Ascending aorta (tissue), 2 donors: Measurements from ENCODE around the gene GABARAPL1. TPM values are rescaled to one million over a fixed set of nuclear protein-coding genes. Genes with fewer than 3 reads are reported as not detected.
"Not testable (repeated sequence)": the region's sequence is repeated elsewhere in the genome, so short reads cannot be mapped to it uniquely, and the experiment has no call there.

Experiments used
- DNase-seq, 2 donors: peaks; one replicate each; pipeline ENCODE4 v3.0.0-alpha.2; 2019; ENCODE audit warnings: low spot score in 2 of 2
- H3K27ac ChIP-seq, 2 donors: fragments of 200-600 bp; sonication (generic); one replicate each; pipeline ENCODE4 v1.5.1; 2016 to 2017; ENCODE audit warnings: mild to moderate bottlenecking in 1 of 2
- H3K27me3 ChIP-seq: fragments of 200-600 bp; sonication (generic); one replicate; pipeline ENCODE4 v1.5.1; 2017
- H3K36me3 ChIP-seq, 2 donors: fragments of 200-600 bp; sonication (generic); one replicate each; pipeline ENCODE4 v1.5.1; 2016
- H3K4me1 ChIP-seq, 2 donors: fragments of 200-600 bp; sonication (generic); one replicate each; pipeline ENCODE4 v1.5.1; 2016 to 2017; ENCODE audit warnings: mild to moderate bottlenecking in 1 of 2
- H3K4me3 ChIP-seq, 2 donors: fragments of 200-600 bp; sonication (generic); one replicate each; pipeline ENCODE4 v1.5.1; 2016 to 2017; ENCODE audit warnings: mild to moderate bottlenecking in 1 of 2
- H3K9me3 ChIP-seq, 2 donors: fragments of 200-600 bp; sonication (generic); one replicate each; pipeline ENCODE4 v1.5.1; 2016
- CTCF ChIP-seq, 3 experiments: fragments of 200-600 bp in 2 of 3; fragments of 450-650 bp in 1 of 3; sonication (generic) in 2 of 3; IDR thresholded peaks; one replicate each; pipeline ENCODE4 v1.5.1; 2016 to 2019; ENCODE audit warnings: antibody characterized with exemption in 3 of 3, mild to moderate bottlenecking in 1 of 3, moderate library complexity in 1 of 3
- intact Hi-C: fragments of 100-400 bp; cut with DNase I; formaldehyde crosslinking; loops from one replicate; pipeline ENCODE4 v1.15.1; 2023
- total RNA-seq: library from RNA; depleted of rRNA; stranded (reverse); fragments of >200 nt; gene quantifications from one replicate; pipeline ENCODE4 v1.1.0, GENCODE V29; 2016

GABARAPL1 gene
- total RNA-seq, 1 donor from 2014 or later = 239 TPM

DNA sequence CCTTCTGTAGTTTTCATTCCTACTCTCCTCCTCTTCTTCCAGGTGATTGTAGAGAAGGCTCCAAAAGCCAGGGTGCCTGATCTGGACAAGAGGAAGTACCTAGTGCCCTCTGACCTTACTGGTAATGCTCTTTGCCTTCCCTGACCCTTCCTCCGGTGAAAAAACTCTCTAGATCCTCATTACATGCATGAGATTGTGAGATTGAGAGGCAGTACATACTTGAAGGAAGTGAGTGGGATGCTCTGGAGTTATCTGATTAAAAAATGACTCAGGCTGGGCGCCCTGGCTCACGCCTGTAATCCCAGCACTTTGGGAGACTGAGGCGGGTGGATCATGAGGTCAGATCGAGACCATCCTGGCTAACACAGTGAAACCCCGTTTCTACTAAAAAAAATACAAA, 5.3 kb downstream of the GABARAPL1 start:
- peaks cover 0 to 22% of the 10 kb centered on the region in 2 donors for H3K4me1 ChIP-seq
- H3K9me3 ChIP-seq = no peaks in the 10 kb centered on the region
- H3K27ac ChIP-seq = peak overlapping the region in 1 of 2 donors; percentile 35
- no peaks in the 10 kb centered on the region for H3K27me3 ChIP-seq
- no peak for TF ChIP-seq CTCF (IDR thresholded peaks at IDR 0.05)
- H3K4me3 ChIP-seq = no peak overlapping the region
- no peak for DNase-seq
- intact Hi-C loops = loop anchor here (10.0 kb wide), 3 partner anchors 957 to 1523 kb away; partner anchors contain the start of genes A2M, RIMKLB and SMIM10L1
- peaks cover 32 to 54% of the 10 kb centered on the region in 2 donors for H3K36me3 ChIP-seq

DNA sequence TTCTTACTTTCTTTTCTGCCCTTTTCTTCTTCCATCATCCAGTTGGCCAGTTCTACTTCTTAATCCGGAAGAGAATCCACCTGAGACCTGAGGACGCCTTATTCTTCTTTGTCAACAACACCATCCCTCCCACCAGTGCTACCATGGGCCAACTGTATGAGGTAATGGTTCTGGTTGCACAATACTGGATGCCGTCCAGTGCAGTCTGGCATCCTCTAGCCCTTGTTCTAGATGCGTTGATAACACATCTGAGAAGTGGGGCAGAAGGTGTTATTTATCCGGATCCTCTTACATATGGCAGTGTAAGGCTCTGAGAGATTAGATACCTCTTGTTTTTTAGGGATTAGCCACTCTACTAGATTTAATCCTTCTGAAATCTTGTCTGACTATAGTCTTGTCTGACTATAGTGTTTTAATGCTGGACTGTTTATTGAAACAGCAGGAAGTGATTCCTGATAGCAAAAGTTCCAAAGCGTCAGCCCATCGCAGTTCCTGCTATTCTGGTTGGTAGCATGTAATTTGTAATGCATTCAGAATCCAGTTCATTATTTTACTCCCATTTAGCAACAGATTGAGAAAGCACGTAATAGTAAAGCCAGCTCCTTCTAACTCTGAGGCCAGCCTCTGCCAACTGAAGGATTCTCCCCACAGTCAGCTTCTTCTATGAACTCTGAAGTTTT, 7.9 kb downstream of the GABARAPL1 start:
- peak; percentile 43 to 89 for DNase-seq
- Histone ChIP-seq H3K4me1 (peaks cover 0 to 20% of the 10 kb centered on the region in 2 donors), H3K36me3 (peaks cover 44 to 67% of the 10 kb centered on the region in 2 donors), H3K9me3 (no peaks in the 10 kb centered on the region), H3K27ac (peak overlapping the region; percentile 67 to 70), H3K4me3 (no peak overlapping the region), H3K27me3 (no peaks in the 10 kb centered on the region)
- intact Hi-C loops = no loop called here
- no peak for TF ChIP-seq CTCF (IDR thresholded peaks at IDR 0.05)

- no peaks in the 10 kb centered on the region for H3K27me3 ChIP-seq
- H3K36me3 ChIP-seq = peaks cover 44 to 67% of the 10 kb centered on the region in 2 donors
- no peaks in the 10 kb centered on the region for H3K9me3 ChIP-seq
- DNase-seq = no peak
- no peak overlapping the region for H3K4me3 ChIP-seq
- H3K4me1 ChIP-seq = peaks cover 0 to 16% of the 10 kb centered on the region in 2 donors
- intact Hi-C loops = no loop called here
- no peak overlapping the region for H3K27ac ChIP-seq
- no peak for TF ChIP-seq CTCF (IDR thresholded peaks at IDR 0.05)
These were observed 9.2 kb downstream of the GABARAPL1 start for GRCh38 chr12:10221846-10222245.

DNA sequence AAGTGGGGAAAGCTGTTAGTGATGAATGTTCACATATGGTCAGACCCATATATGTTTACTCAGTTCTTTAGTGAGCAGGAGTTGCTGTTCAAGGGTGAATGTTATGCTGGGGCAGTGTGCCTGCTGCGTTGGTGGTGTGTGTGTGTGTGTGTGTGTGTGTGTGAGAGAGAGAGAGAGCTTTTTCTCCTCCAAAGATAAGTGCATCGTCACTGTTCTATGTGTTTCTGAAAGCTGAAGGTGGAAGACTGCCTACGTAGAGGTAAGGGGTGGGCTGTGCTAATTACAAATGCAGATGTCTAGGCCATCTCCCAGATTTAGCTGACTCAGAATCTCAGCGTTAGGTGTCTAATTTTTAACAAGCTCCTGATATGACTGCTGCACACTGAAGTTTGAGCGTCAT, 10.5 kb downstream of the GABARAPL1 start:
- H3K9me3 ChIP-seq = no peaks in the 10 kb centered on the region
- DNase-seq = no peak
- no peak for TF ChIP-seq CTCF (IDR thresholded peaks at IDR 0.05)
- H3K4me1 ChIP-seq = peaks cover 0 to 11% of the 10 kb centered on the region in 2 donors
- intact Hi-C loops = no loop called here
- H3K27ac ChIP-seq = no peak overlapping the region
- peaks cover 41 to 60% of the 10 kb centered on the region in 2 donors for H3K36me3 ChIP-seq
- no peaks in the 10 kb centered on the region for H3K27me3 ChIP-seq
- H3K4me3 ChIP-seq = no peak overlapping the region

DNA sequence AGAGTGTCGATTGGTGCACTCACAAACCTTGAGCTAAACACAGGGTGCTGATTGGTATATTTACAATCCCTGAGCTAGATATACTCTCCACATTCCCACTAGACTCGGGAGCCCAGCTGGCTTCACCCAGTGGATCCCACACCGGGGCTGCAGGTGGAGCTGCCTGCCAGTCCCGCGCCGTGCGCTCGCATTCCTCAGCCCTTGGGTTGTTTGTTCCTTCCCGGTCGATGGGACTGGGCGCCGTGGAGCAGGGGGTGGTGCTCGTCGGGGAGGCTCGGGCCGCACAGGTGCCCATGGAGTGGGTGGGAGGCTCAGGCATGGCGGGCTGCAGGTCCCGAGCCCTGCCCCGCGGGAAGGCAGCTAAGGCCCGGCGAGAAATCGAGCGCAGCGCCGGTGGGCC, 12.7 kb downstream of the GABARAPL1 start:
- H3K9me3 ChIP-seq, H3K27me3 ChIP-seq, H3K27ac ChIP-seq, DNase-seq, H3K4me3 ChIP-seq, H3K4me1 ChIP-seq, intact Hi-C loops: not testable (repeated sequence)
- peaks cover 30 to 39% of the 10 kb centered on the region in 2 donors for H3K36me3 ChIP-seq

DNA sequence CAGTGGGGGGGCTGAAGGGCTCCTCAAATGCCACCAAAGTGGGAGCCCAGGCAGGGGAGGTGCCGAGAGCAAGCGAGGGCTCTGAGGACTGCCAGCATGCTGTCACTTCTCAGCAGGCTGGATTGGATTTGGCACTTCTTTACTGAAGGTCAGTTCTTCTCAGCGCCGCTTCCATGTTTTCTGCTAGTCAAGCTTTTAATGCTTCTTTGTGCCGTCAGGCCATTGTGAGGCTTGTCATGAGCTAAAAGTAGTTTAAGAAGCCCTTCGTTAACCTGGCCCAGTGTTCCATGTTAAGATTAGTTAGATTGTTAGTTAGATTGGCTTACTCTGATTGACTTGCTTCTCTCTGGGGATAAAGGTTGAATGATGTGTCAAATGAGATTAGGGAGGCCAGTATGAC, 13.4 kb downstream of the GABARAPL1 start:
- Histone ChIP-seq H3K27ac (no peak overlapping the region), H3K27me3 (no peaks in the 10 kb centered on the region), H3K9me3 (no peaks in the 10 kb centered on the region), H3K4me3 (no peak overlapping the region), H3K4me1 (no peaks in the 10 kb centered on the region), H3K36me3 (peaks cover 29 to 32% of the 10 kb centered on the region in 2 donors)
- TF ChIP-seq CTCF (IDR thresholded peaks at IDR 0.05) = no peak
- no peak for DNase-seq
- intact Hi-C loops = no loop called here
